ENCODE results near the gene DIP2C.
A peak's percentile ranks its signal among the peaks of the same experiment; 100 is the strongest.

The DIP2C gene

DNA sequence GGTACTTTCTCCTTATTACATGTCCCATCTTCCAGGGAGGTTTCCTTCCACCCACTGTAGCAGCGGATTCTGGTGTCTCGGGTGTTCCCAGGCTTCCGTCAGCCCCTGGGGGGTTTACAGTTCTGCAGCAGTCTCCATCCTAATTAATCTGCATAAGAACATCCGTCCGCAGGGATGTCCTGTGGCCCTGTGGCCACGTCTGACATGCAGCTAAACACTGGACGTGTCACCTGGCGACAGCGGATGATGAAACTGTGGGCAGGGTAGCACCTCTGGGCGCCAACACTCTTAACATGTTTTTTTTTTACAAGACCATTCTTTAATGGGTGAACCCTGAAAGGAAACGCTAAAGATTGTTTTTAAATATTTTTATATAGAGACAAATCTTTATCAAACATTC is 58.2 kb downstream of the DIP2C start:
- no peak for TF ChIP-seq CTCF (IDR thresholded peaks at IDR 0.05; ENCODE audit: low read depth, low read length)
- no peak overlapping the region for H3K4me3 ChIP-seq (ENCODE audit: low read depth, low read length)
- no peaks in the 10 kb centered on the region; the same call in 1 of the 2 replicates for H3K36me3 ChIP-seq
- no peaks in the 10 kb centered on the region for H3K9me3 ChIP-seq (ENCODE audit: severe bottlenecking)
- H3K27ac ChIP-seq = no peak overlapping the region
- no peak for DNase-seq
- no peaks in the 10 kb centered on the region for H3K27me3 ChIP-seq (ENCODE audit: insufficient read depth, low read depth, severe bottlenecking)

GRCh38 chr10:630581-631073 is 58.8 kb downstream of the DIP2C start:
- no peak overlapping the region for H3K27ac ChIP-seq
- TF ChIP-seq CTCF (IDR thresholded peaks at IDR 0.05; ENCODE audit: low read depth, low read length) = no peak
- no peaks in the 10 kb centered on the region for H3K27me3 ChIP-seq (ENCODE audit: insufficient read depth, low read depth, severe bottlenecking)
- DNase-seq = peak; percentile 14
- H3K9me3 ChIP-seq (ENCODE audit: severe bottlenecking) = no peaks in the 10 kb centered on the region
- H3K36me3 ChIP-seq = no peaks in the 10 kb centered on the region; the same call in 1 of the 2 replicates
- H3K4me3 ChIP-seq (ENCODE audit: low read depth, low read length) = no peak overlapping the region

- TF ChIP-seq CTCF (IDR thresholded peaks at IDR 0.05; ENCODE audit: low read depth, low read length) = no peak
- Histone ChIP-seq H3K36me3 (no peaks in the 10 kb centered on the region; the same call in 1 of the 2 replicates), H3K9me3 (ENCODE audit: severe bottlenecking) (no peaks in the 10 kb centered on the region), H3K27ac (no peak overlapping the region), H3K4me3 (ENCODE audit: low read depth, low read length) (no peak overlapping the region), H3K27me3 (ENCODE audit: insufficient read depth, low read depth, severe bottlenecking) (no peaks in the 10 kb centered on the region)
- DNase-seq = no peak
These were observed 60.1 kb downstream of the DIP2C start for GRCh38 chr10:629186-629998.

DNA sequence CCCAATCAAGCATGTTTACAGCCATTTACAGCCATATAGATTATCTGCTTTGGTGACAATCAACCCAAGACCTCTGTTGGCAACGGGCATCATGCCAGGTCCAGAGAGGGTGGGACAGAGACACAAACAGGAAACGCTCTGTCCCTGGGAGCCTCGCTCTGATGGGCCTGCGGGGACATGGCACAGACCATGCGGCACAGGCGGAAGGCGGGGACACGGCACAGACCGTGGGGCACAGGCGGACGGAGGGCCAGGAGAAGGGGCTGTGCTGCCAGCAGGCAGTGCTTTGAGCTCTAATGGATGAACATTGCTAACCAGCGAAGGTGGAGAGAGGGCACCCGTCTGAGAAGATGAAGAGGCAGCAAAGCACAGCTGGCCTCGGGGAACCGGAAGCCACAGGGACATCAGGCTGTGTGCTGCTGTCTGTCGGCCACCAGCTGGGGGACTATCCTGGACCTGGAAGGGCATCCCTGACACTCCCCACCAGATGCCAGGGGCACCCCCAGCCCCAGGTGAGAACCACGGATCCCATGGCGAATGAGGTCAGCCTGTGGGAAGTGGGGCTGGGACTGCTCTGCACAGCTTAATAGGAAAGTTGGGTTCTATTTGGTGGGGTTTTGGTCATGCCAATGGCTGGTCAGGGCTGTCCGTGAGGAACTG is 61.0 kb downstream of the DIP2C start:
- TF ChIP-seq CTCF (IDR thresholded peaks at IDR 0.05; ENCODE audit: low read depth, low read length) = no peak
- H3K27me3 ChIP-seq (ENCODE audit: insufficient read depth, low read depth, severe bottlenecking) = no peaks in the 10 kb centered on the region
- no peaks in the 10 kb centered on the region; the same call in 1 of the 2 replicates for H3K36me3 ChIP-seq
- H3K27ac ChIP-seq = no peak overlapping the region
- no peak for DNase-seq
- no peaks in the 10 kb centered on the region for H3K9me3 ChIP-seq (ENCODE audit: severe bottlenecking)
- H3K4me3 ChIP-seq (ENCODE audit: low read depth, low read length) = no peak overlapping the region

DNA sequence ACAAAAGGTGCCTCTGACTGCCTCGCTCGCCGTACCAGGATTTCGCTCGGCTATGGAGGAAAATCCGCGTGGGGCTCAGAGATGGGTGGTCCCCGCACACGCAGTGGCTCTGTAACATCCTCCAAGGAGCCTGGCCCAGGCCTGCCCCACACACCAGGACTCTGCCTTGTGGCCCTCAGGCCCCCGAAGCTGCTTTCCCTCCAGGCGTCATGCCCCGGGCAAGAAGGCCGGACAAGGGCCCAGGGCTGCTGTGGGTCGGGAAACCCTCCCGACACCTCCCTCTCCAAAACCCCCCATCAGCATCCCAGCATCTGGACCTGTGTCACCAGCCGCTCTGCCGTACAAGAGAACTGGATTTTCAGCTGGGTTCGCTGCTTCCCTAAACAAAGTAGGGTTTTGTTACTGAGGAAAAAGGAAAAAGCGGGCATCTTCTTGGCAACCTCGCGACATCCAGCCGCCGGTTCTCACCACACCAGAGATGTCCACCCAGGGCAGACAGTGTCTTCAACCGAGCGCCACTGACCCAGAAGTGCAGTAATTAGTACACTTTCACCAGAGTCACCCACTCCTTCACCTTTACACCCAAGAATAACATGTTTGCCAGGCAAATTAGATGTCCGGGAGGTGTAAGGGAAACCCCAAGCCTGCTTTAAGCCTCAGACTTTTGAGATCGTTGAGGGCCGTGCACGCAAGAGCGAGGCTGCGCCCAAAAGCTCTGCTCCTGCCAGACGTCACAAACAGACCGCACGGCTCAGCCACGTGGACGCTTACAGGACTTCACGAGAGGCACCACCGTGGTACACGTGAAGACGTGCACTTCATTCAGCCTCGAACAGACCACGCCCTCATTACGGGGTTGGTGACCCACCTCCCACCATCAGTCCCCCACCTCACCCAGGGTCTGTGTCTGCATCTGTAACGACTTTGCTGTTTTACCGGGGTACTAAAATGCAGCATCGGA is 62.2 kb downstream of the DIP2C start:
- Histone ChIP-seq H3K9me3 (ENCODE audit: severe bottlenecking) (no peaks in the 10 kb centered on the region), H3K27ac (no peak overlapping the region), H3K27me3 (ENCODE audit: insufficient read depth, low read depth, severe bottlenecking) (no peaks in the 10 kb centered on the region), H3K36me3 (no peaks in the 10 kb centered on the region; the same call in 1 of the 2 replicates), H3K4me3 (ENCODE audit: low read depth, low read length) (no peak overlapping the region)
- no peak for TF ChIP-seq CTCF (IDR thresholded peaks at IDR 0.05; ENCODE audit: low read depth, low read length)
- no peak for DNase-seq

All from WERI-Rb-1 (cell line).